HepG2 (cell line): ENCODE data around the gene SLC6A6. TPM values are rescaled to one million over a fixed set of nuclear protein-coding genes. Genes with fewer than 3 reads are reported as not detected.

Experiments
- ATAC-seq: fragments of 200-7000 bp; cut with Tn5 transposase; 3 replicates; pipeline ENCODE4 v1.9.1; 2020; ENCODE audit warnings: mild to moderate bottlenecking, moderate library complexity
- BruUV-seq: library from RNA; stranded (reverse); fragments of 400-500 nt; replicated peaks from 2 replicates; lab custom pipeline; 2021; lab: Mats Ljungman, UMichigan
- CTCF ChIA-PET: fragments of 300-600 bp; formaldehyde crosslinking; extraction: SDS; loops from one replicate; lab custom pipeline; 2021; ENCODE audit warnings: low total read pairs, inconsistent platforms, low intra/inter-chr PET ratio; lab: Yijun Ruan, JAX
- POLR2A ChIA-PET: fragments of 350-600 bp; sonication (Branson Sonifier 250); formaldehyde crosslinking; loops from one replicate; lab custom pipeline; 2020; ENCODE audit warnings: antibody characterized with exemption, inconsistent platforms; lab: Yijun Ruan, JAX
- DNase-seq: peaks from one replicate; pipeline ENCODE4 v3.0.0-alpha.2; 2015; ENCODE audit warnings: low spot score
- FAIRE-seq: peaks from 3 replicates; lab custom pipeline; 2011; peaks lifted over from hg19 to GRCh38; lab: Jason Lieb, UNC
- H2AFZ ChIP-seq: one replicate; pipeline ENCODE4 v1.6.1; 2011; ENCODE audit warnings: low read length, inconsistent platforms
- H3K27ac ChIP-seq: fragments of 300-600 bp; 3 replicates; pipeline ENCODE4 v1.8.0; 2011; ENCODE audit warnings: mixed run types, mild to moderate bottlenecking, mixed read lengths, low read length, inconsistent platforms; ENCODE audit not compliant: insufficient read depth; ENCODE audit errors: extremely low read length
- H3K27me3 ChIP-seq, 2 experiments: fragments of 200-600 bp in 1 of 2; 2 replicates in 1 of 2; 3 replicates in 1 of 2; pipeline versions ENCODE4 v1.6.0 to v1.8.0; 2011; ENCODE audit warnings: low read length in 2 of 2, mild to moderate bottlenecking in 2 of 2, moderate library complexity in 2 of 2, inconsistent platforms in 1 of 2; ENCODE audit not compliant: insufficient read depth in 2 of 2, control insufficient read depth in 1 of 2
- H3K36me3 ChIP-seq, 2 experiments: fragments of 200-600 bp in 1 of 2; replicated peaks in 1 of 2; 2 replicates in 1 of 2; 3 replicates in 1 of 2; pipeline versions ENCODE4 v1.5.1 to v1.8.0; 2011; ENCODE audit warnings: low read length in 2 of 2, inconsistent platforms in 1 of 2; ENCODE audit not compliant: insufficient read depth in 2 of 2, control insufficient read depth in 1 of 2
- H3K4me1 ChIP-seq: 2 replicates; pipeline ENCODE4 v1.5.1; 2012; ENCODE audit warnings: low read length, inconsistent platforms; ENCODE audit not compliant: insufficient read depth
- H3K4me2 ChIP-seq: 2 replicates; pipeline ENCODE4 v1.6.0; 2011; ENCODE audit warnings: low read depth, low read length, inconsistent platforms
- H3K4me3 ChIP-seq, 3 experiments: fragments of 200-600 bp in 1 of 3; sonication (generic), shearing (Covaris generic) in 1 of 3; replicated peaks in 1 of 3; 2 replicates each; pipeline ENCODE4 v1.5.1; 2011 to 2016; ENCODE audit warnings: low read length in 3 of 3, inconsistent platforms in 2 of 3, low read depth in 2 of 3, mild to moderate bottlenecking in 2 of 3, control low read depth in 1 of 3, mixed read lengths in 1 of 3; ENCODE audit not compliant: insufficient read depth in 1 of 3
- H3K79me2 ChIP-seq: one replicate; pipeline ENCODE4 v1.6.1; 2011; ENCODE audit warnings: low read length, inconsistent platforms; ENCODE audit not compliant: insufficient read depth
- H3K9ac ChIP-seq: 2 replicates; pipeline ENCODE4 v1.6.0; 2011; ENCODE audit warnings: mild to moderate bottlenecking, low read depth, low read length, inconsistent platforms; ENCODE audit not compliant: insufficient read depth
- H3K9me3 ChIP-seq: 2 replicates; pipeline ENCODE4 v1.5.1; 2012; ENCODE audit warnings: mild to moderate bottlenecking, low read length
- H4K20me1 ChIP-seq: 2 replicates; pipeline ENCODE4 v1.6.0; 2011; ENCODE audit warnings: inconsistent platforms, mild to moderate bottlenecking, low read length, moderate library complexity; ENCODE audit not compliant: insufficient read depth
- RBM39 ChIP-seq: fragments of 200-400 bp; formaldehyde crosslinking; IDR thresholded peaks from one replicate; pipeline ENCODE4 v1.6.1; 2018; ENCODE audit warnings: antibody characterized with exemption, mild to moderate bottlenecking, low read depth, low read length; ENCODE audit not compliant: poor library complexity, severe bottlenecking
- STAG1 ChIP-seq: sonication (generic); formaldehyde crosslinking; IDR thresholded peaks from 2 replicates; pipeline ENCODE4 v1.4.0; 2020; ENCODE audit warnings: missing genetic modification reagents
- WGBS: methylation state at CpG from one replicate; pipeline ENCODE4 v1.1.6; 2017; ENCODE audit warnings: low lambda C conversion rate; 5-methylcytosine and 5-hydroxymethylcytosine counted together
- in situ Hi-C: cut with HindIII; loops from 2 replicates; pipeline ENCODE4 v1.10.0; 2017; ENCODE audit warnings: low pct_unique_long_range_greater_than_20kb; ENCODE audit not compliant: extremely low pct_ligation_motif_present
- intact Hi-C: fragments of 100-400 bp; cut with micrococcal nuclease; formaldehyde crosslinking; loops from one replicate; pipeline ENCODE4 v1.10.0; 2022; ENCODE audit not compliant: unreplicated experiment
- polyA plus RNA-seq, 8 experiments: library from polyadenylated mRNA; depleted of rRNA in 3 of 8; stranded (reverse) in 7 of 8; unstranded in 1 of 8; fragments of >200 nt; fragmentation: Illumina TruSeq in 4 of 8; extraction: Trizol in 4 of 8; gene quantifications; 2 replicates each; pipeline versions ENCODE4 v1.2.1 to v1.2.3, GENCODE V29; 2011 to 2016; ENCODE audit warnings: low read depth in 4 of 8, missing spikeins in 1 of 8, mixed read lengths in 1 of 8; ENCODE audit not compliant: insufficient read depth in 1 of 8
- total RNA-seq, 5 experiments: library from RNA; depleted of rRNA; stranded (reverse); fragments of >200 nt; fragmentation: Illumina TruSeq; extraction: Trizol; gene quantifications; 2 replicates each; pipeline ENCODE4 v1.2.3, GENCODE V29; 2016; ENCODE audit warnings: low read depth in 1 of 5
- TF ChIP-seq, protein P1 (sequence below): IDR thresholded peaks from 2 replicates; pipeline ENCODE4 v1.6.1; 2018; ENCODE audit warnings: missing genetic modification reagents, mild to moderate bottlenecking, missing compliant biosample characterization
- TF ChIP-seq, protein P2 (sequence below): sonication (generic); formaldehyde crosslinking; IDR thresholded peaks from 2 replicates; pipeline ENCODE4 v1.5.0; 2020; ENCODE audit warnings: mild to moderate bottlenecking, missing genetic modification reagents, moderate library complexity

Gene SLC6A6
- total and polyA plus RNA-seq, 2 of the 13 experiments (the other 11 are each of a cell fraction or from before 2014, with no cell fraction given) = 14.1 to 20.7 TPM

DNA sequence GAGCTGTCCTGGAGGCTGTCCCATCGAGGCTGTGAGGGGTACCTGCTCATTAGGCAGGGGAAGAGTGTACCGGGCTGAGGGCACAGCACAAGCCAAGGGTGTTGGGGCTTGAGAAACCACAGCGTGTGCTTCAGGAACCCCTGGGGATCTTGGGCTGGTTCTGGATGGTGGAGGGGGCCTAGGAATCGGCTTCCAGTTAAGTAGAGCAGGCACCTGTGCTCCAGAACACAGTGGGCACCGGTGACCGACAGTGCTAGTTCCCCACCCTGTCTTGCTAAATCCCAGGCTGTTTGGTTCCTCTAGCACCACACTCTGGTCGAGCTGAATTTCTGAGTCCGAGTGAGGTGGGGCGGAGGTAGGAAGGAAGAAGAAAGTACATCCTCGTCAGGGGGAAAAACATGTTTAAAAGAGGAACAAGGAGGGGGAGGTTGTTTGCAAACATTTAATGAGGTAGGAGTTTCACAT, 29.1 kb downstream of the SLC6A6 start:
- no TSS peak for BruUV-seq

More for the DNA sequence above, 29.1 kb downstream of the SLC6A6 start:
- in situ Hi-C loops = no loop called here
- Histone ChIP-seq H3K4me3 (0 out of 6 replicates have a peak overlapping the region, but pooled peaks of 1 of the 3 experiments have one; percentile 17), H3K9me3 (no peaks in the 10 kb centered on the region), H3K36me3 (peaks cover 1 to 3% of the 10 kb centered on the region in 2 experiments; a peak in 3 of 5 replicates), H3K27me3 (no peaks in the 10 kb centered on the region), H3K79me2 (peaks cover 7% of the 10 kb centered on the region), H2AFZ (no peak overlapping the region)
- 42% methylated on average over 8 of the region's 10 CpGs for WGBS
- TF ChIP-seq, protein P1, sequence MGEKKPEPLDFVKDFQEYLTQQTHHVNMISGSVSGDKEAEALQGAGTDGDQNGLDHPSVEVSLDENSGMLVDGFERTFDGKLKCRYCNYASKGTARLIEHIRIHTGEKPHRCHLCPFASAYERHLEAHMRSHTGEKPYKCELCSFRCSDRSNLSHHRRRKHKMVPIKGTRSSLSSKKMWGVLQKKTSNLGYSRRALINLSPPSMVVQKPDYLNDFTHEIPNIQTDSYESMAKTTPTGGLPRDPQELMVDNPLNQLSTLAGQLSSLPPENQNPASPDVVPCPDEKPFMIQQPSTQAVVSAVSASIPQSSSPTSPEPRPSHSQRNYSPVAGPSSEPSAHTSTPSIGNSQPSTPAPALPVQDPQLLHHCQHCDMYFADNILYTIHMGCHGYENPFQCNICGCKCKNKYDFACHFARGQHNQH (CRISPR knock-in tag) = no peak
- TF ChIP-seq RBM39 (peak; percentile 1), STAG1 (CRISPR knock-in tag) (peak; percentile 32)
- TF ChIP-seq, protein P2, sequence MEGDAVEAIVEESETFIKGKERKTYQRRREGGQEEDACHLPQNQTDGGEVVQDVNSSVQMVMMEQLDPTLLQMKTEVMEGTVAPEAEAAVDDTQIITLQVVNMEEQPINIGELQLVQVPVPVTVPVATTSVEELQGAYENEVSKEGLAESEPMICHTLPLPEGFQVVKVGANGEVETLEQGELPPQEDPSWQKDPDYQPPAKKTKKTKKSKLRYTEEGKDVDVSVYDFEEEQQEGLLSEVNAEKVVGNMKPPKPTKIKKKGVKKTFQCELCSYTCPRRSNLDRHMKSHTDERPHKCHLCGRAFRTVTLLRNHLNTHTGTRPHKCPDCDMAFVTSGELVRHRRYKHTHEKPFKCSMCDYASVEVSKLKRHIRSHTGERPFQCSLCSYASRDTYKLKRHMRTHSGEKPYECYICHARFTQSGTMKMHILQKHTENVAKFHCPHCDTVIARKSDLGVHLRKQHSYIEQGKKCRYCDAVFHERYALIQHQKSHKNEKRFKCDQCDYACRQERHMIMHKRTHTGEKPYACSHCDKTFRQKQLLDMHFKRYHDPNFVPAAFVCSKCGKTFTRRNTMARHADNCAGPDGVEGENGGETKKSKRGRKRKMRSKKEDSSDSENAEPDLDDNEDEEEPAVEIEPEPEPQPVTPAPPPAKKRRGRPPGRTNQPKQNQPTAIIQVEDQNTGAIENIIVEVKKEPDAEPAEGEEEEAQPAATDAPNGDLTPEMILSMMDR (CRISPR knock-in tag) = peak; percentile 28
- TF ChIP-seq, all 625 proteins: peak for 3
- ChIA-PET CTCF (no interaction called here), POLR2A (interaction anchor here (1.5 to 2.1 kb wide), 3 partner anchors 13 to 29 kb away, joined by 4 to 7 read pairs (median 6); partner anchors contain the start of gene SLC6A6)
- DNase-seq (no peak), ATAC-seq (peak; percentile 47), FAIRE-seq (peak; percentile 12)
- intact Hi-C loops = loop anchor here (2.0 kb wide), 1 partner anchor 29 kb away; the partner anchor contains the start of gene SLC6A6
- Histone ChIP-seq H3K4me2 (peak overlapping the region; percentile 65), H4K20me1 (no peaks in the 10 kb centered on the region; the same call in 1 of the 2 replicates), H3K9ac (peak overlapping the region; percentile 24), H3K4me1 (peaks cover 57% of the 10 kb centered on the region), H3K27ac (peak overlapping the region; percentile 73)
